GM21723 (cell line): Measurements from ENCODE around the gene CSRP1.

ENCODE experiments used
- ATAC-seq: cut with Tn5 transposase; IDR thresholded peaks from one replicate; pipeline ENCODE4 v1.9.1; 2021; ENCODE audit warnings: mild to moderate bottlenecking, moderate library complexity; ENCODE audit not compliant: unreplicated experiment

The CSRP1 gene

GRCh38 chr1:201457508-201457960 lies 49.4 kb downstream of the CSRP1 start:
- no peak for ATAC-seq

DNA sequence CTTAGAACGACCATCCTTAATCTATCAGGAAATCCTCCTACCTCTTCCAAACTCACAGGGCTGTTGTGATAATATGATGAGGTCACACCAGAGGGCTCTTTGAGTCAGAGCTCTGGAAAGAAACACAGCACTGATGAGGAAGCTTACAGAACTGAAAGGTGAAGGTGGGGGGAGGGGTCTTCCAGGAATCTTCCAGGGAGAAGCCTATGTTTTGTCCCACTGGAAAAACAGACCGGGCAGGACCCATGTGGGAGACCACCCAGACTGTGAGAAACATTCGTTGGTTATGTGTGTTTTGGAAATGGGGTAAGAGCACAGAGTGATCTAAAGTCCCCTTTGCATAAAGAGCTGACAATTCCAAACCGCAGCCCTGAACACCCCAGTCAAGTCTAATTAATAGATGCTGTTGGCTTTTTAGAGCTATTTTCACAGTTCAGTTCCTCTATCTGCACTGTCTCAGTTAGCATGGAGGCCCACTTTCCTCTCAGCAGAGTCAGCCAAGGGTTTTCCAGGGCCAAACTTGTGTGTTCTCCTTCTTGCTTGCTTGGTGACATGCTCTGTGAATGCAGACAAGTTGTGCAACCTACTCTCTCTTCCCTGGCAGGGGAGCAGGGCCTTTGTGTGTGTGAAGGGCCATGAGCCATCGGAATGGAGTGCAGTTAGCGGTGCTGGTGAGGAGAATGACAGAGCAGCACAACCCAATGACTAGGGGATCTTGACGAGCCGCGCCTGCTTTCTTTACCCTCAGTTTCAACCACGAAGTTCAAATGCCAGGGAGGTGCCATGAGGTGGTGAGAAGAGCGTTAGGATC lies 50.2 kb downstream of the CSRP1 start:
- no peak for ATAC-seq

- ATAC-seq, result no peak
Measured at GRCh38 chr1:201455098-201455497, 51.8 kb downstream of the CSRP1 start.

DNA sequence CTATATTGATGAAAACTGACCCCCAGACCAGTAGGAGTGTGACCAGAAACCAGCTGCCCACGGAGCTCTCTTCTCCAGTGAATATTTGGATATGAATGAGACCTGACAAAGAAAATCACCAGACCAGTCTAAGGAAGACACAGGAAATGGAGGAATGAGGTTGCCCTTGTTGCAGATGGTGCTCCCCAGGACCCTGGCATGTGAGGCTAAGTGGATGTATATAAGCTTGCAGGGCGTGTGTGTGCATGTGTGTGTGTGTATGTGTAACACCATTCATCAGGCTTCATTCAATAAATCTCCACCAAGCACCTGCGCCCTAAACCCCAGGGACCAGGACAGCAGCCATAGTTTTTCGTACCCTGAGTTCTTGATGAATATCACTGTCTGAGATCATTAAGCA lies 52.3 kb downstream of the CSRP1 start:
- no peak for ATAC-seq

DNA sequence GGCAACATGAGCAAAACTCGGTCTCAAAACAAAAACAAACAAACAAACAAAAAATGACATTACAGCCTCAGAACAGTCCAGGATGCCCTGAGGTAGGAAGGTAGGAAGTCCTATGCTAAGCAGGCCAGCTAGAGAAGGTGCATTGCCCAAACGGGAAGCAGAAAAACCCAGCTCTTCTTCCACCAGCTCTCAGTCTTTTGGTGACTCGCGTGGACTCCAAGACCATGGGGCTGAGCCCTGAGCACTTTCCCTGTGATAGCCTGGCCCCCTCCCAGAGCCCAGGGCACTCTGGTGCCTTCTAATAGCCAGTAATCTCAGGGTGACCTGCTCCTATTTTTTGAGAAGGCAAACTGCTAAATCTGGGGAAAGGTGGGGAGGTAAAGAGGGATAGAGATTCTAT lies 54.1 kb downstream of the CSRP1 start:
- no peak for ATAC-seq

DNA sequence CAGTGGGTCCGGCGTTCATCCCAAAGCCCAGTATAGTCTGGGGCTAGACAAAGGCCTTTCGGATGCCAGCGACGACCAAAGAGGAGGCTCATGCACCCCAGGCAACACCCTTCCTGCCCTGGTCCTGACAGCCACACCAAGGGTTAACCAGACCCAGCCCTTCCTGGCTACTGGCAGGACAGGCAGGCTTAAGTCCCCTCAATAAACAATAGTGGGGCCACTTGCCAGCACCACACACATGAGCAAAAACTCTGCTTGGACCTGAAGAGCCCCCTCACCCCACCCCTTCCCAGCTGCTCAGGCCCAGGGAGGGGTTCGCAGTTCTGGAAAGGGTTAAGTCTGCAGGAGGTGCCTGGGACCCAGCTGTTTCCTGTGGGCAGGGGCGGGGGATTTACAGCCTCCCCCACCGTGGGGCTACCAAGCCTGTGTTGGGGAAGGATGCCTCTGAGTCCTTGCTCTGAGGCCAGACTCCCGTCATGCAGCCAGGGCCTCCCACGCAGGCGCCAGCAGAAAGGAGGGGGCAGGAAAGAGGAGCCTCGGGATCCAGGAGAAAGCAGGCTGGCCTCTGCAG lies 56.1 kb downstream of the CSRP1 start:
- ATAC-seq, result no peak

DNA sequence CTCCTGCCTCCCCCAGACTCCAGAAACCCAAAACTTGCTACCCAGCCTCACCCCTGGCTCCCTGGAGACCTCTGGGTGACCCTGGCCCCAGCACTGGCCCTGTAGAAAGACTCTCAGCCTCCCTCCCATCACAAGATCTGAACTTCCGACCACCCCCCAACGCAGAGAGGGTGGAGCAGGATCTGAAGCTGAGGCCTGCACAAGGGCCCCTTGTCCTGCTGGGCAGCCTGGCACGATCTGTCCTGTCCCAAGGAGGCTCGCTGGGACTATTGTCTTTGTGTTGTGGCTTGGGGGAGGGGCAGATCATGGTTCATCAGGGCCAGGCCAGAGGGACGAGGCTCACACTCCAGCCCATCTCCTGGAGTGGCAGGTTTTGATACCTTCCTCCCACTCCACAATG lies 57.9 kb downstream of the CSRP1 start:
- no peak for ATAC-seq

DNA sequence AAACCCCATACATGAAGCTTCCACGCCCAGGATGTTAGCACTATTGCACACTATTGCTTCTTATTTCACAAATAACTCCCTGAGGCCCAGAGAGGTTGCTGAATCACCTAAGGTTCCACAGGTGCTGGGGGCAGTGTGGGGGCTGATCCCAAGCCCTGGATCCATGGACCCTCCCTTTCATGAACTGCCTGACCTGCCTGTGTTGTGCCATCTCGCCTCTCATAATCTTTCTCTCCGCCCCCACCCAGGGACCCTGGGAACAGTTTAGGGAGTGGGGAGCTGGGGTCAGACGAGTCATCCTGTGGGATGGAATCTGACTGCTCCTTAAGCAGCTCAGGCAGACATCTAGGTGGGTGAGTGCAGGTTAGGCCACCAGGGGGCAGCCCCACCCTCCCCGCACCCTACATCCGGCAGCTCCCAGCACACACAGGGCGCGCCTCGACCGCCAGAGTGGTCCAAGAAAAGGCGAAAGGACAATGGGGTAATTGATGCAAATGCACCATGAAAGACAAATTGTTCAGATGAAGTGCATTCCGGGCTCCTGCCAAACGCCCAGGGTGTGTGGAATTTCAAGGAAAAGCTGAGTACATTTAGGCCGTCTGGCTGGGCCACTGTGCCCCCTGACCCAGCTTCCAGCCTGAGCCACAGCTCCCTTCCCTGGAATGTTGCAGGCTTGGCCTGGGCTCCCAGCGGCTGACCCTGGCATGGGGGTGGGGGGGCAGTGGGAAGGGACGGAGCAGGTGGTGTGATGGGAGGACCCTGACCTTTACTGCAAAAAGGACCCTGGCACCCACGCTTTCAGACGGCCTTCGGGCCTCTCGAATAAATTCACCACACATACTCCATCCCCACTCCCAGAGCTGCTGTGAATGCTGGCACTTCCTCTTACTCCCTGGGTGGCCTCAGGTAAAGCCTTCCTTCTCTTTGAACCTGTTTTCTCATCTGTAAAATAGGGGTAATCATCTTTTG lies 58.7 kb downstream of the CSRP1 start:
- ATAC-seq, result peak; percentile 74

GRCh38 chr1:201445310-201445709 lies 61.6 kb downstream of the CSRP1 start:
- no peak for ATAC-seq

- ATAC-seq, result no peak
Measured at GRCh38 chr1:201444792-201445191, 62.1 kb downstream of the CSRP1 start.

DNA sequence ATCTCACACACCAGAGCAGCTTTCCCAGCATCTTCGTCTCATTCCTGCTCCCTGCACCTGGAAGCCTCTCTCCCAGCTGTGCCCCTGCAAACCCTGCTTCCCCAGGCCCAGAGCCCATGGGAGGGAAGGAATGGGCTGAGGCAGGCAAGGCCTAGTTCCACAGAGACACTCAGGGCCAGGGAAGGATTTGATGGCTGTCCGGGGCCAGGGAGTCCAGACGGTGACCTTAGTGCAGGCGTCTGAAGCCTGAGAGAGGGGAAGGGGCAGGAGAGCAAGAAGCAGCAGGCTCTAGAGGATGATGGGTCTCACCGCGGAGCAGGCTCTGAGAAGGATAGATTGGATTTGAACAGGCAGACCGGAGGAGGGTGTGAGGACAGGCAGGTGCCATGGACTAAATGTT lies 63.2 kb downstream of the CSRP1 start:
- ATAC-seq, result no peak

DNA sequence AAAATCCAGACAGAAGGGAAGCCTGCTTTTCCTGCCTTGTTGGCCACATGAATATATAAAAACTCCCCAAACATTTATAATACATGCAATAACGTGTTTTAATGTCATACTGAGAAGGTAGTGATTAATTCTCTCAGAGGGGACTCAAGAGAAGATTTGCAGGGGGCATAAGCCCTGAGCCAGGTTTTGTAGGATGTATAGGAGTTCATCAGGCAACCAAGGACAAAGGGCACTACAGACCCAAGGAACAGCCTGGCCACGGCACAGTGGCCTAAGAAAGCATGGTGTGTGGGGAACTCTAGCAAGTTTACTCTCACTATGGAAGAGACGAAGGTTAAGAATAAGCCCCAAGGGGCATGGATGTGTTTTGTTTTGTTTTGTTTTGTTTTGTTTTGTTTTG lies 70.0 kb downstream of the CSRP1 start:
- ATAC-seq, result no peak

DNA sequence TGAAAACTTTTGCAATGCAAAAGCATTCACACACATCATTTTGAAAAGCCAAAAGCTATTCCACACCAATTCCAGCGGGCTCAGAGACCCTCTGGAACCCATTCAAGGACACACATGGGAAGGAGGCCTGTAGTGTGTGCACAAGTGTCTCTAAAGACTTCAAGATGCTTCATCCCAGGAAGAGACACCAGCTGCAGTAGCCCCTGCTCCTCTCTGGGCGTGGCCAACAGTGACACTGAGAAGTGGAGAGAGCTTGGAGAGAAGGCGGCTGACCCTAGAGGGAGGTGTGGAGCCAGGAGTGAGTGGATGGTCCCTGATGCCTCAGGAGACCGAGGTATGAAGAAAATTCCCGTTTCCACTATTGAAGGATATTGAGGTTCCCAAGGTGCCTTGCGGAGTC lies 70.5 kb downstream of the CSRP1 start:
- no peak for ATAC-seq

DNA sequence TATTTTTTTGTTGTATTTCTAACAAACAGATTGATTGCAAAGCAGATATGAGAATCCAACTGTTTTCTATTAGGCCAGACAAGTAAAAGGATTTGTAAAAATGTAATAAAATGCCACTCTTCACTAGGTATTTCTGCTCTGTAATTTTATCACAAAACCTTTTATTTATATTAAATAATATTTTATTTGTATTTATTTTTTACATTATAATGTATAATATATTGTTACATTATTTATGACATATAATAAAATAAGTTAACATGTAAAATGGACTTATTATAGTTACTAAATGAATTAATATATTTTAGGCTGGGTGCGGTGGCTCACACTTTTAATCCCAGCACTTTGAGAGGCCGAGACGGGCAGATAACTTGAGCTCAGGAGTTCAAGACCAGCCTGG lies 72.7 kb downstream of the CSRP1 start:
- ATAC-seq, result no peak

DNA sequence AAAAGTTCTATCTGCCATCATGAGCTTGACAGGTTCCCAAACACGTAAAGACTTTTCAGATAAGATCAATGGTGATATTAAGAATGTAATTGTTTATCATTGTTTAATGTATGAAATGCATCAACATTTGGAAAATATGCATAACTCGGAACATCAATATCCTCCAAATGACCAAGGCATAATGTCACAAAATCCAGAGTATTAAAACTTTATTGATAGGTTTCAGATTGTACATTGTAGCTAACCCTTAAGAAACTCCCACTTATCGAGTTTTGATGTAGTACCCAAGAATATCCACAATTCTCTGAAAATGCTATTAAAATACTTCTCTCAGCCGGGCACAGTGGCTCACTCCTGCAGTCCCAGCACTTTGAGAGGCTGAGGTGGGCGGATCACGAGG lies 73.3 kb downstream of the CSRP1 start:
- no peak for ATAC-seq
